ENCODE results near the gene ADPGK.
A peak's percentile ranks its signal among the peaks of the same experiment; 100 is the strongest.
"Not testable (repeated sequence)": the region's sequence is repeated elsewhere in the genome, so short reads cannot be mapped to it uniquely, and the experiment has no call there.

The ADPGK gene

DNA sequence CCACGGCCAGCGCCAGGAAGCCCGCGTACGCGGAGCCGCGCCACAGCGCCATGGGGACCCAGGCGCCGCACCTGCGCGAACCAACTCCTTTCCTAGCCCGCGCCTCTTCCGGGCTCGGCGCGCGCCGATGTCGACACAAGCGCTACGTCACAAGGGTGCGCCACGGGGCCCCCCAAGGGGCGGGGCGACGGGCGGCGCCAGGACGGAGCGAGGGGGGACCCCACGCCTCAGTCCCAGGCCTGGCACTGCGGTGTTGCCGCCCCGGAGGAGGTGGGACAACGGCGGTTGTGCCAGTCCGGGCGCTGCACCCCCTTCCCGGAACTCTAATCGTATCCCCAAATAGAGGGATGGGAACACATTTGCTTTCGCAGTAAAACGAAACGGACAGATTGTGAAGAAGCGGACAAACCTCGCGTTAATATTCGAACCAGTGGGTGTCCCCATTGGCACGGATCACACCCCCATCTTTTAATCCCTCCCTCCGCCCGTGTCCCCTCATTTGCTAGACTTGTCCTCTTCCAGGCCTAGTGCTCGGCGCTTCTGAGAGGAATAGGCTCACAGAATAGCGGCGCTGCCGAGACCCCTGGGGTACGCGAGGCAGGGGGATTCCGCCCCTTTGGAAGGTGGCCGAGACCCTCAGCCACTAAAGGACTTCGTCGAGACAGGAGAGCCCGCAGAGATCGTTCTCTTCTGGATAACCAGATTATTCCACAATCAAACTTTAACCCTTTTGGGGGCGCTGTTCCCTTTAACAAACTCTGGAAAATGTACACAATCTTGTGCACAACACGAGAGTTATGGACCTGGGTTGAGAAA, at the start of gene ADPGK:
Gene ADPGK (minus strand): TSS at position 119 of the 816 bp plus-strand sequence. CDS start 67 bp downstream, at position 52.
- DNase-seq = peak; percentile 94

GRCh38 chr15:72827226-72827625, 43.7 kb upstream of the ADPGK start:
- DNase-seq = no peak

- DNase-seq = no peak
Observed at GRCh38 chr15:72826611-72827010, 43.1 kb upstream of the ADPGK start.

GRCh38 chr15:72825829-72826228, 42.3 kb upstream of the ADPGK start:
- DNase-seq = no peak

GRCh38 chr15:72824781-72825180, 41.2 kb upstream of the ADPGK start:
- DNase-seq = no peak

- no peak for DNase-seq
Observed at GRCh38 chr15:72824112-72824511, 40.6 kb upstream of the ADPGK start.

DNA sequence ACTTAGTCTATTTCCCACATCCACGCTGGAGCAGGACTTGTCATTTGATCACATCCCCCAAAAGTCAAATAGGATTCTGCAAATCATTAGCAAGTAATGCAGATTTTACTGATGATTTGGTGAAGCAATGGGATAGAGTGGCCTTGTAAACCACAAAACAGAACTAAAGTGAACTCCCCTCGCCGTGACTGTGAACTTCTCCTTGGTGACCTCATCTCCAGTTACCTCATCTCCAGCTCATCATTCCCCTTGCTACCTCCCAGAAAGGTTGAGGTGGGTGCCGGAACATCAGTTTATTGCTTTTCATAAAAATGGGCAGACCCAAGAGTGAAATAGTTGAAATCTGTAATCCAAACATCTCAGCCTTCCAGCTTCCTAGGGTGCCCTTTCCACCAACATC, 36.7 kb upstream of the ADPGK start:
- peak; percentile 67 for DNase-seq

DNA sequence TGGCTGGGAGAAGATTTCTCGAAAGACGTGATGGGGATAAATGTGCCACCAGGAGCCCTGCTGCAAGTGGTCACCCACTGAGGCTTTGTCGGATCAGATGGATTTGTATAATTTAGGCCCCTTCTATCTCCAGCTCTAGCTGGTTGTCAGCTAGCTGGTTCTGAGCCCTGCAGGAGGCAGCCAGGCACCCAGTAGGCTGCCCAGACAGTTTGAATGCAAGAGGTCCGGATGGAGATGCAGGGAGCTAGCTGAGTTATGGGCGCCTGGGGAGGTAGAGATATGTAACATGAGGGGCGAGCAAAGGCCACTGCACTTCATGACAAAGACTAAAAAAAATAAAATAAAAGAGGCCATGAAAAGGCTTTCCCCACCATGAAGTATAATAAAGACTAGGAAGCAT, 35.1 kb upstream of the ADPGK start:
- DNase-seq = no peak

DNA sequence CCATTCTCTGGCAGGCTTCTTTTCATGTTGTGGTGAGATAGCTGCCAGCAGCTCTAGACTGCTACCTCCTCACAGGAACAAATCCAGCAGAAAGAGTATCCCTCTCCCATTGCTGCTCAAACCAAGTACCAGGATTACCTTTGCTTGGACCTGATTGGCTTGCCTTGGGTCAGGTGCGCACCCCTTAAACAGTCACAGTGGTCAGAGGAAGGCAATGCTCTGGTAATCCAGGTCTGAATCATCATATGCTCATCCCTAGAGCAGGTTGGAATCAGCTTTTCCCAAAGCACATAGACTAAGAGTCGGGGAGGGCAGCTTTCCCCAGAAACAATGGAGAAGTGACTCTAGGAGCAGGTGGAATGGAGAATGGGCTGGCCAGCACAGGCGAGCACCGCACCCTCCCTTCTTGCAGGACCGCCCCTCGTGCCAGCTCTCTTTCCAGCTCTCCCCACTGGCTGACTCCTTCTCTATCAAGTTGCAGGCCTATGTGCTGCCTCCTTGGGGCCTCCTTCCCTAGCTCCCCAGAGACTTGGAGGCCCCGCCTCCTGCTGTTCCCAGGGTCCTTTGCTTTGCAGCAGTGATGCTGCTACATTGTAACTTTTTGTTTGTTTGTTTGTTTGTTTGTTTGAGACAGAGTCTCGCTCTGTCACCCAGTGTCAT, 29.9 kb upstream of the ADPGK start:
- no peak for DNase-seq

GRCh38 chr15:72809329-72809728, 25.8 kb upstream of the ADPGK start:
- no peak for DNase-seq

DNA sequence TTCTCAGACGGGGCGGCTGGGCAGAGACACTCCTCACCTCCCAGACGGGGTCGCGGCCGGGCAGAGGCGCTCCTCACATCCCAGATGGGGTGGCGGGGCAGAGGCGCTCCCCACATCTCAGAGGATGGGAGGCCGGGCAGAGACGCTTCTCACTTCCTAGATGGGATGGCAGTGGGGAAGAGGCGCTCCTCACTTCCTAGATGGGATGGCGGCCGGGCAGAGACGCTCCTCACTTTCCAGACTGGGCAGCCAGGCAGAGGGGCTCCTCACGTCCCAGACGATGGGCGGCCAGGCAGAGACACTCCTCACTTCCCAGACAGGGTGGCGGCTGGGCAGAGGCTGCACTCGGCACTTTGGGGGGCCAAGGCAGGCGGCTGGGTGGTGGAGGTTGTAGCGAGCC, 23.8 kb upstream of the ADPGK start:
- not testable (repeated sequence) for DNase-seq

DNA sequence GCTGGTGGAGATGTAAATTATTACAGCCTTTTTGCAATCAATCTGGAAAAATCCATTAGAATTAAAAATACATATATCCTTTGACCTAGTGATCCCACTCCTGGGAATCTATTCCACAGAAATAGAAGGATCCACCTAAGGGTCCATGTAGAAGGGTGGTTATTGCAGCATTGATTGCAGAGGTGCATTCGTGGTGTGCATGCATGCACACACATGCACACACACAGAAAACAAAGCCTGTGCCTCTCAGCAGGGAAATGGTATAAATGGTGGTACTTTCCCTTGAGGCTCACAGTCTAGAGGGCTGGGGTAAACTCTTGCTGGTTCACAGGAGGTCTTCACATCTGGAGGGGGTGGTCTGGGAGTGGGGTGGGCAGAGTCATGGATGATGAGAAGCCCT, 19.4 kb upstream of the ADPGK start:
- no peak for DNase-seq

DNA sequence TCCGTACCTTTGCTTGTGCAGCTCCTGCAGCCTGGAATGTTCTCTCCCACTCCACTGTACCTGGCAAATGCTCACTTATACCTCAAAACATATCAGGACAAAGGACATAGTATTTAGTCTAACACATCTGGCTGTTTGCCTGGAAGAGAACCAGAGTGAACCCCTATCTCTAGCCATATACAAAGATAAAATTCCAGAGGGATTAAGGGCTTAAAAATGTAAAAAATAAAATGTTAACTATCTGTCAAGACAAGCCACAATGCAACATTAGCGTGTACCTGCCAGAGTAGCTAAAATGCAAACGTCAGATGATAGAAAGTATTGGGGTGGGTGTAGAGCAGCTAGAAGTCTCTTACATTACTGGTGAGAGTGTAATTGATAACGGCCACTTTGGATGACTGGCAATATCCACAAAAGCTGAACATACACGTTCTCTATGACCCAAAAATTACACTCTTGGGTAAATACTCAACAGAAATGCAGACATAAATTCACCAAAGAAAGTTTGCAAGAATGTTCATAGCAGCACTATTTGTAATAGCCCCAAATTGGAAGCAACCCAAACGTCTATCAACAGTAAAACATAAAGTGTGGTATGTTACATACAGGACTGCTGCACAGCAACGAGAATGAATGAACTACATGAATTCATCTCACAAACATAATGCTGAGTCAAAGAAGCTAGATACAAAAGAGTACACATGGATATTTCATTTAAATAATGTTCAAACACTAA, 18.2 kb upstream of the ADPGK start:
- DNase-seq = no peak

GRCh38 chr15:72800833-72801481, 17.4 kb upstream of the ADPGK start:
- DNase-seq = peak; percentile 31

- DNase-seq = no peak
Observed at GRCh38 chr15:72797834-72798233, 14.3 kb upstream of the ADPGK start.

DNA sequence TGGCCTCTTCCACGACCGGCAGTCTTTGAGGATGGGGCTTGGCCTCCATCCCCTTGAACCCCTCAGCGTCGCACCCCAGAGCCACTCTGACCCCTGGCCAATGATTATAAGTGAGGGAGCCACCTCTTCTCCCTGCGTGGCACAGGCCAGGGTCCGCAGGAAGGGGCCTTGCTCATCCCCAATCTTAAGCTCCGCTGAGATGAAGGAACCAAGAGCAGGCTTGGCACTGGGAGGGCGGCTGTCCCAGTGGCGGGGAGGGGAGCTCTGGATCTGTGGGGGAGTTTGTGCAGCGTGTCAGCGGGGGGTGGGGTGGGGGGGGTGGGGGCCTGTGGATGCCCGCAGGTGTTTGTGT, 13.8 kb upstream of the ADPGK start:
- DNase-seq = no peak

- DNase-seq = peak; percentile 47
Observed at GRCh38 chr15:72796515-72797337, 13.2 kb upstream of the ADPGK start.

GRCh38 chr15:72796210-72796514, 12.6 kb upstream of the ADPGK start:
- peak; percentile 39 for DNase-seq

- DNase-seq = peak; percentile 20
Observed at GRCh38 chr15:72793766-72794660, 10.5 kb upstream of the ADPGK start.

DNA sequence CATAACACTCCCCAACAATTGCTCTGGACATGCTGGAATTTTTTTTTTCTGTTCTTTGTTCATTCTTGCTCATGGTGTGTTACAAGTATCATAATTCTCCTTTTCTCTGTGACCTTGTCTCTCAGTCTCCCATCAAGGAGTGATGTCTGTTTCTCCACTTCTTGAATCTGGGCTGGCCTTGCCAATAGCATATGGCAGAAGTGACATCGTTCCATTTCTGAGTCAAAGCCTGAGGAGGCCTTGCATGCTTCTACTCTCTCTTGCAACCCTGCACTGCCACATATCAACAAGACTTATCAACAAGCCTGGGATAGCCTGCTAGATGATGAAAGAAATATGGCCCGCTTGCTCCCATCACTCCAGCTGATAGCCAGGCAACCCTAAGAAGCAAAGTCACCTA, 8.9 kb upstream of the ADPGK start:
- peak; percentile 59 for DNase-seq

DNA sequence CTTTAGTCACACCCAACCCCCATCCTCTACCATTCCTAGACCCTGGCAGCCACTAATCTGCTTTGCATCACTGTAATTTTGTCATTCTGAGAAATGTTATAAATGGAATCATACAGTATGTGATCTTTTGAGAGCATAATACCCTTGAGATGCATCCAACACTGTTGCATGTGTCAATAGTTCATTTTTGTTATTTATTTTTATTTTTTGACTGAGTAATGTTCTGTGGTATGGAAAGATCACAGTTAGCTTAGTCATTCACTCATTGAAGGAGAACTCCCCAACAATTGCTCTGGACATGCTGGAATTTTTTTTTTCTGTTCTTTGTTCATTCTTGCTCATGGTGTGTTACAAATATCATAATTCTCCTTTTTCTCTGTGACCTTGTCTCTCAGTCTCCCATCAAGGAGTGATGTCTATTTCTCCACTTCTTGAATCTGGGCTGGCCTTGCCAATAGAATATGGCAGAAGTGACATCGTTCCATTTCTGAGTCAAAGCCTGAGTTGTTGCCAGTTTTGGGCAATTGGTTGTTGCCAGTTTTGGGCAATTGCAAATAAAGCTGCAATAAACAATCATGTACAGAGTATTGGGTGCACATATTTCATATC, 6.8 kb upstream of the ADPGK start:
- peak; percentile 95 for DNase-seq
